MM.1S (cell line): ENCODE results near the gene SNX25.

Experiments
- CTCF ChIP-seq: fragments of 300-600 bp; sonication (generic); IDR thresholded peaks from 2 replicates; pipeline ENCODE4 v1.5.1; 2016; ENCODE audit warnings: antibody characterized with exemption, low read length, mixed read lengths
- EZH2 ChIP-seq: fragments of 300-600 bp; sonication (generic); optimal IDR thresholded peaks from 2 replicates; pipeline ENCODE3; 2017; ENCODE audit warnings: low read depth, mild to moderate bottlenecking, antibody characterized with exemption, low read length, mixed read lengths

DNA sequence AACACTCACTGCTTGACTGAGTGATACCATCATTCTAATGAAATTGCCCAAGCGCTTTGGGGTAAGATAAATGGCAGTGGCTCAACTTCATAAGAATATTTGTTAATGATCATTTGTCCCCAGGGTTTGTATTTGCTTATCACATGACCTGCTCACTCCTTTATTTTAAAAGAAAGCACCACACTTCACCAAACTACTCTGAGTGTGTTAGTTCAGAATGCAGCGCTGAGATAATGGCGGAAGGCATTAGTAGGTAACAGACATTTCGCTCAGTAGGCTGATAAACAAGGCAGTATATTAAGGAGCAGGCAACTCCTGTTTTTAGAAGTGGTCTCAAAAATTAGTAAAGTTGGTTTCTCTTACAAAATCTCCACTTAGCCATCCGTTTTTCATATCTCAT lies 1.6 kb downstream of the SNX25 start:
- TF ChIP-seq CTCF (no peak), EZH2 (no peak)
